Chondrocyte (in vitro differentiated cells): Measurements from ENCODE around the gene UACA. TPM values are rescaled to one million over a fixed set of nuclear protein-coding genes. Genes with fewer than 3 reads are reported as not detected.
"Not testable (repeated sequence)": the region's sequence is repeated elsewhere in the genome, so short reads cannot be mapped to it uniquely, and the experiment has no call there.

ENCODE experiments used
- DNase-seq: peaks from one replicate; pipeline ENCODE4 v3.0.0; 2021; ENCODE audit warnings: mixed read lengths, low spot score
- H3K27ac Mint-ChIP-seq: one replicate; pipeline ENCODE4 v1.8.0; 2021; ENCODE audit warnings: mild to moderate bottlenecking, moderate library complexity, mixed read lengths; ENCODE audit not compliant: unreplicated experiment
- H3K27me3 Mint-ChIP-seq: 2 replicates; pipeline ENCODE4 v1.8.0; 2021; ENCODE audit warnings: low read depth, mixed read lengths
- H3K36me3 Mint-ChIP-seq: 2 replicates; pipeline ENCODE4 v1.8.0; 2021; ENCODE audit warnings: low read depth, mixed read lengths
- H3K4me1 Mint-ChIP-seq: 2 replicates; pipeline ENCODE4 v1.8.0; 2021; ENCODE audit warnings: low read depth, mild to moderate bottlenecking, mixed read lengths
- H3K4me3 Mint-ChIP-seq: one replicate; pipeline ENCODE4 v1.8.0; 2021; ENCODE audit warnings: mild to moderate bottlenecking, moderate library complexity, mixed read lengths; ENCODE audit not compliant: unreplicated experiment
- H3K9me3 Mint-ChIP-seq: 2 replicates; pipeline ENCODE4 v1.8.0; 2021; ENCODE audit warnings: low read depth, mixed read lengths
- total RNA-seq: library from RNA; stranded (reverse); gene quantifications from 3 replicates; pipeline ENCODE4 v1.2.1, GENCODE V29; 2021
- TF ChIP-seq, protein P1 (sequence below): fragments of 200-600 bp; sonication (generic); IDR thresholded peaks from 2 replicates; pipeline ENCODE4 v1.5.0; 2021; ENCODE audit warnings: antibody characterized with exemption, mild to moderate bottlenecking, moderate library complexity

The UACA gene
- total RNA-seq, 1 donor from 2014 or later = 249 TPM

DNA sequence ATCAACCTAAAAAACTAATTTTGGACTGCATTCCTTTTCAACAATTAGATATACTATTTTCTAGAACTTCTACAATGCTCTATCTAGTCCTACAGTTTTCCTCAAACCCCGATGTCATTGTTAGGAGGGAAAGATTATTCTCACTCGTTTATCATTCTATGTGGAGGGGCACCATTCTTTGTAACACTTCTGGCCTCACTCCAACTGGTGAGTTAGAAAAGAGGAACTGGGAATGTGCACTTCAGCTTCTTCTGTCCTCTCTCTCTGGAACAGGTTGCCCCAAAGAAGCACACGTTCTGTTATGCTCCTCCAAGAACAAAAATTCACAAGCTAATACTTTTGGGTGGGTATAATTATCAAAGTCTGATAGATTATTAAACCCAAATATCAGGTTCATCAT, 137.9 kb downstream of the UACA start:
- peaks cover 38% of the 10 kb centered on the region for H3K36me3 Mint-ChIP-seq
- H3K4me3 Mint-ChIP-seq = no peak overlapping the region
- no peaks in the 10 kb centered on the region for H3K27me3 Mint-ChIP-seq
- no peak for DNase-seq
- H3K4me1 Mint-ChIP-seq = no peaks in the 10 kb centered on the region
- TF ChIP-seq, protein P1, sequence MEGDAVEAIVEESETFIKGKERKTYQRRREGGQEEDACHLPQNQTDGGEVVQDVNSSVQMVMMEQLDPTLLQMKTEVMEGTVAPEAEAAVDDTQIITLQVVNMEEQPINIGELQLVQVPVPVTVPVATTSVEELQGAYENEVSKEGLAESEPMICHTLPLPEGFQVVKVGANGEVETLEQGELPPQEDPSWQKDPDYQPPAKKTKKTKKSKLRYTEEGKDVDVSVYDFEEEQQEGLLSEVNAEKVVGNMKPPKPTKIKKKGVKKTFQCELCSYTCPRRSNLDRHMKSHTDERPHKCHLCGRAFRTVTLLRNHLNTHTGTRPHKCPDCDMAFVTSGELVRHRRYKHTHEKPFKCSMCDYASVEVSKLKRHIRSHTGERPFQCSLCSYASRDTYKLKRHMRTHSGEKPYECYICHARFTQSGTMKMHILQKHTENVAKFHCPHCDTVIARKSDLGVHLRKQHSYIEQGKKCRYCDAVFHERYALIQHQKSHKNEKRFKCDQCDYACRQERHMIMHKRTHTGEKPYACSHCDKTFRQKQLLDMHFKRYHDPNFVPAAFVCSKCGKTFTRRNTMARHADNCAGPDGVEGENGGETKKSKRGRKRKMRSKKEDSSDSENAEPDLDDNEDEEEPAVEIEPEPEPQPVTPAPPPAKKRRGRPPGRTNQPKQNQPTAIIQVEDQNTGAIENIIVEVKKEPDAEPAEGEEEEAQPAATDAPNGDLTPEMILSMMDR = no peak
- no peak overlapping the region for H3K27ac Mint-ChIP-seq
- H3K9me3 Mint-ChIP-seq = peaks cover 18% of the 10 kb centered on the region

DNA sequence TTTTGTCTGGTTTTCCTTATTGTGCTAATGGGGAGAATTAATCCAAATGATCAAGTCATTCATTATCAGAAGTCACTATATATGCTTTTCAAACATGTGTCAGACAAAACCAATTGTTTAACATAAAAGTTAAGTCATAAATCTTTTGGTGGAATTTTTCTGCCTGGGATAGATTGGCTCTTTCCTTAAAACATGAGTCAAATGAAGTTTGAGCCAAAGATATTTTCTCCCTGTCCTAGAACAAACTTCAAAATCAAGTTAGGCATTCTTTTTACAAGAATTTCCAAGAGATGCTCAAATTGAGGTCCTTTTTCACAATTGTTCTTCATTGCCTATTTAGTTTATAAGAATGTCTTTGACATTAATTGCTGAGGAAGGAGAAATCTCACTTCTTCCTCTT, 138.3 kb downstream of the UACA start:
- H3K27me3 Mint-ChIP-seq = no peaks in the 10 kb centered on the region
- H3K4me3 Mint-ChIP-seq = no peak overlapping the region
- peaks cover 37% of the 10 kb centered on the region for H3K36me3 Mint-ChIP-seq
- DNase-seq = no peak
- TF ChIP-seq, protein P1 = no peak
- H3K9me3 Mint-ChIP-seq = peaks cover 18% of the 10 kb centered on the region
- H3K27ac Mint-ChIP-seq = no peak overlapping the region
- H3K4me1 Mint-ChIP-seq = no peaks in the 10 kb centered on the region

DNA sequence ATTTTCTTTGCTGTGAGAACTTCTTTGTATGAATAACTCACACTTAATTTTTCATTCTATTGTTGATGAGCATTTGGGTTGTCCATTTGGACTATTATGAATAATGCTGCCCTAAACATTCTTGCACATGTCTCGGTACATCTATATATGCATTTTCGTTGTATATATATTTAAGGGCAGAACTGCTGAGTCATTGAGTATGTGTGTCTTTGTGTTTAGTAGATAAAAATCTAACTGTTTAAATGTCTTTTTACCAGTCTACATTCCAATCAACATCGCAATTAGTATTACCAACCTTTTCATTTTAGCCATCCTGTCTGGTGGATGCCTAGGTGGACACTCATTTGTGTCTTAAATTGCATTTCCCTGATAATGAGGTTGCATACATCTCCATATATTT, 144.4 kb downstream of the UACA start:
- Mint-ChIP-seq H3K4me3 (no peak overlapping the region), H3K27me3 (no peaks in the 10 kb centered on the region), H3K27ac (no peak overlapping the region), H3K4me1 (peaks cover 12% of the 10 kb centered on the region), H3K9me3 (peaks cover 15% of the 10 kb centered on the region), H3K36me3 (peaks cover 17% of the 10 kb centered on the region)
- TF ChIP-seq, protein P1 = no peak
- no peak for DNase-seq

DNA sequence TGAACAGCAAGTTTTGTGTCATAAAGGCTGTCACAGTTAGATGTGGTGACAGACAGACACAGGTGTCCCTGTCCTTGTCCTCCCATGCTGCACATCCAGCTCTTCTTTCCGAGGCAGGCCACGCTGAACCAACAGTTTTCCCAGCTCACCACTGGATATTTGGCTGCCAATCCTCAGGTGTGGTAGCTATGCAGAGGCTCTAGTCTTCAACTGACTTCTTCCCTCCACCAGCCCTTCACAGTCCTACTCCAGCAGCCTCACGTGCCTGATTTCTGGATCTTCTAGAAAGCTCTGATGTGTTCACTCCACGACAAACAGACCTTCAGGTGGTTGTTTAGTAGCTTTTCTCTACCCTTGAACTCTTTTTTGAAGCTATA, 145.5 kb downstream of the UACA start:
- peaks cover 10% of the 10 kb centered on the region for H3K9me3 Mint-ChIP-seq
- peaks cover 12% of the 10 kb centered on the region for H3K36me3 Mint-ChIP-seq
- peaks cover 19% of the 10 kb centered on the region for H3K4me1 Mint-ChIP-seq
- no peak overlapping the region for H3K27ac Mint-ChIP-seq
- H3K4me3 Mint-ChIP-seq = no peak overlapping the region
- TF ChIP-seq, protein P1 = no peak
- no peaks in the 10 kb centered on the region for H3K27me3 Mint-ChIP-seq
- DNase-seq = no peak

DNA sequence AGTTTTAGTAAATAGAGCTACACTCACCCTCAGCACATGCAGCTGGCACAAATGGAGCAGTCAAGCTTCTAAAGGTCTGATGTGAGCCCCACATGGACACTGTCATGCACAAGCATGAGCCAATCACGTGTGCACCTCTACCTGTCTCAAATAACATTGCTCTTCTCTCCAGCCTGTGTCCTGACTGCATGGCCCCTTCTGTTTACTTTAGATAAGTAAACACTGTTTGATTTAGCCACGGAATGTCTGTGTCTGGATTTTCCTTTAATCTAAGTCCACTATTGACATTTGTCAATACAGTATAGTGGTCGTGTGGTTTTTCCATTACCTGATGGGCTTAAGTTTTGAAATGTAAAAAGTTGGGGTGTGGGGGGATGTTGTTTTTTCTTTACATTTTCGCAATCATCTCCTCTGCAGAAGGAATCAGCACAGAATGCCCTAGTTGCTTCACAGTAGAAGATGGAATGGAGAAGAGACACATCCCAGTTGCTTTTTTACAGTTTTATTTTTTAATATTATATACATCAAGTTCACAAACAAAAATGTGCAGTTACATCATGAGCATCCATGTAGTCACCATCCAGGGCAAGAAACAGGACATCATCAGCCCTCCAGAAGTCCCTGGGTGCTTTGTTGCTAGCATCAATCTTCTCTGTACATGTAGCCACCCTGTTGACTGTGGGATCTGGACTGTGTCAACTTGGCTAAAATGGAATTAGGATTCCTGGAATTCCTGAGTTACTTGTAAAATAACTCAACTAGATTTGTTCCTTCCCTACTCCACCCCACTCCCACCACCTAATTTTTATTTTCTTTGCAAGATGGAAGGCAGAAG, 146.1 kb downstream of the UACA start:
- TF ChIP-seq, protein P1 = no peak
- Mint-ChIP-seq H3K36me3 (peaks cover 9% of the 10 kb centered on the region), H3K4me1 (peaks cover 22% of the 10 kb centered on the region), H3K9me3 (peaks cover 6% of the 10 kb centered on the region), H3K4me3 (no peak overlapping the region), H3K27ac (no peak overlapping the region), H3K27me3 (no peaks in the 10 kb centered on the region)
- no peak for DNase-seq

DNA sequence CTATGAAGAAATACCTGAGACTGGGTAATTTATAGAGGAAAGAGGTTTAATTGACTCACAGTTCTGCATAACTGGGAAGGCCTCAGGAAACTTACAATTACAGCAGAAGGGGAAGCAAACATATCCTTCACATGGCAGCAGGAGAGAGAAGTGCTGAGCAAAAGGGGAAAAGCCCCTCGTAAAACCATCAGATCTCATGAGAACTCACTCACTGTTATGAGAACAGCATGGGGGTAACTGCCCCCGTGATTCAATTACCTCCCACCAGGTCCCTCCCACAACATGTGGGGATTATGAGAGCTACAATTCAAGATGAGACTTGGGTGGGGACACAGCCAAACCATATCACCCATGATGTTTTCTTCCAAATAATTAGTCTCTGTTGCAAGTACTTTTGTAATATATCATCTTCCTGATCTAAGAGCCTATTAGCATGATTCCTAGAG, 147.0 kb downstream of the UACA start:
- not testable (repeated sequence) for H3K4me3 Mint-ChIP-seq, H3K27me3 Mint-ChIP-seq, DNase-seq, H3K36me3 Mint-ChIP-seq, H3K27ac Mint-ChIP-seq, H3K9me3 Mint-ChIP-seq
- peaks cover 22% of the 10 kb centered on the region for H3K4me1 Mint-ChIP-seq
